ENCODE measurements around the gene U2SURP.

The U2SURP gene

DNA sequence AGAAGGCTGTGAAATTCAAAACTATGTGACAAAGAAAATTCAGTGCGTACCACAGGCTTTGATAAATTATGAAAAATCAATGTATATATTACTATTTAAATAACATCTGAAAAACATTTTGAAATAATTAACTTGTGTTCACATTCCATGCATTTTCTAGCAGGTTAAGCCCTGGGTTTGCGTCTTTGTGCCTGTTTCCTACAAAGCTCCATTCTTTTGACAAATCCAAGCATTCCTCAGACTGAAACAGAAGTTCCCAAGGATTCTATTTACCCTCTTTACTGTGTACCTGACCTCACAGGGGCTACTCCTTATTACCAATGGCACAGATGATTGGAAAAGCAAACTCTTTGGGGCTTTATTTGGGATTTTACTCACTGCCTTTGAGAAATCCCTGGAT is 39.8 kb upstream of the U2SURP start:
- no peak overlapping the region for H3K27ac ChIP-seq
- H3K4me3 ChIP-seq: no peak overlapping the region
- DNase-seq (ENCODE audit: low spot score): no peak

DNA sequence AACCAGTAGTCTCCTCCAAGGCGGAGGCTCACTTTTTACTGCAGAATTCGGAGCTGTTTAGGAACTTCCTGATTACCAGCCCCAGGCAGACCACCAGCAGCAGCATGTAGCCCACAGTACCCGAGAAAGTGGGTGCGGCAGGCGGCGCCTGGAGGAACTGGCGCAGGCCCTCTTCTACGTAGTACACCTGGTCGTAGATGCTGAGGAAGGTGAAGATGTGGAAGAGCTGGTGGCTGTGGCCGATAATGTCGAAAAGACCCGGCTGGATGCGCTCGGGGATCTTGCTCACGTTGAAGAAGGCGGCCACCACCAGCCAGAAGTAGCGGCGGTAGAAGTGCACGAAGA is 39.2 kb upstream of the U2SURP start:
- H3K4me3 ChIP-seq: no peak overlapping the region
- TF ChIP-seq, protein P1, sequence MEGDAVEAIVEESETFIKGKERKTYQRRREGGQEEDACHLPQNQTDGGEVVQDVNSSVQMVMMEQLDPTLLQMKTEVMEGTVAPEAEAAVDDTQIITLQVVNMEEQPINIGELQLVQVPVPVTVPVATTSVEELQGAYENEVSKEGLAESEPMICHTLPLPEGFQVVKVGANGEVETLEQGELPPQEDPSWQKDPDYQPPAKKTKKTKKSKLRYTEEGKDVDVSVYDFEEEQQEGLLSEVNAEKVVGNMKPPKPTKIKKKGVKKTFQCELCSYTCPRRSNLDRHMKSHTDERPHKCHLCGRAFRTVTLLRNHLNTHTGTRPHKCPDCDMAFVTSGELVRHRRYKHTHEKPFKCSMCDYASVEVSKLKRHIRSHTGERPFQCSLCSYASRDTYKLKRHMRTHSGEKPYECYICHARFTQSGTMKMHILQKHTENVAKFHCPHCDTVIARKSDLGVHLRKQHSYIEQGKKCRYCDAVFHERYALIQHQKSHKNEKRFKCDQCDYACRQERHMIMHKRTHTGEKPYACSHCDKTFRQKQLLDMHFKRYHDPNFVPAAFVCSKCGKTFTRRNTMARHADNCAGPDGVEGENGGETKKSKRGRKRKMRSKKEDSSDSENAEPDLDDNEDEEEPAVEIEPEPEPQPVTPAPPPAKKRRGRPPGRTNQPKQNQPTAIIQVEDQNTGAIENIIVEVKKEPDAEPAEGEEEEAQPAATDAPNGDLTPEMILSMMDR (IDR thresholded peaks at IDR 0.05): no peak
- DNase-seq (ENCODE audit: low spot score): no peak
- no peak overlapping the region for H3K27ac ChIP-seq

More for the DNA sequence above, 39.8 kb upstream of the U2SURP start:
- TF ChIP-seq, protein P1 (IDR thresholded peaks at IDR 0.05): no peak

DNA sequence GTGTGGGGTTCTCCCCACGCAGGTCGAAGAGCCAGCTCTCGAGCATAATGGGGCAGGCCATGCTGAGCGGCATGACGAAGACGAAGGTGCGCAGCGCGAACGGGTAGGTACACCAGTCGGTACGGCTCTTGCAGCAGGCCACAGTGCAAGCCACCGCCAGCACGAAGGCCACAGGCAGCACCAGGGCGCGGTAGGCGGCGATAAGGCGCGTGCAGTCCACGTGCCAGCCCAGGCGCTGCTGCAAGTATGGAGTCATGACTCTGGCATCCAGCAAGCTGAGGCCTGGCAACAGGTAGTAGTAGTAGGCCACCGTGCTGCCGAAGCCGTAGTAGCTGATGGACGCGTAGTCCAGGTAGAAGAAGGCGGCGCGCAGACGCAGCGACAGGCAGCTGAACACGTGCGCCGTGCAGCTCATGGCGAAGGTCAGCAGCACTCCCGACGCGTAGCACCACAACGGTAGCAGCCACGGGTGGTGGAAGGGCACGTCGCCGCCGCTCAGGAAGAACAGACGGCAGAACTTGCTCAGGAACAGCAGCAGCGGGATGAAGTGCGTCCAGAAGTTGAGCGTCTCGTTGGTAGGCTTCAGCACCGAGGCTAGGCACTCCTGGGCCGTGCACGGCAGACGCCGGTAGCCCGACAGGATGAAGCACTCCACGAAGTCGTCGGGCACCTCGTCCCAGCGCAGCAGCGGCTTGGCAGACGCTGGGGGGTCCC is 38.7 kb upstream of the U2SURP start:
- no peak overlapping the region for H3K27ac ChIP-seq
- TF ChIP-seq, protein P1 (IDR thresholded peaks at IDR 0.05): no peak
- DNase-seq (ENCODE audit: low spot score): no peak
- H3K4me3 ChIP-seq: peak overlapping the region; percentile 80

DNA sequence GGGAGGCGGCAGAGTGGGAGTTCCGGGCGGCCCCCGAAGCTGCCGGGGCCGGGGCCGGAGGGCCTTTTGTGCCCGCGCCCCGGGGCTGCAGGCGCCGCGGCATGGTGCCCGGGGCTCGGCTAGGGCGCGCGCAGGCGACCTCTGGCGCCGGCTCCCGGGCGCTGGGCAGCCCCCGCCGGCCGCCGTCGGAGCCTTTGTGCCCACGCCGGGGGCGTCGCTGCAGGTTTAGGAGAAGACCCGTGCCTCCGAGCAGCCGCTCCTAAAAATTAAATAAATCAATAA is 38.2 kb upstream of the U2SURP start:
- H3K4me3 ChIP-seq: peak overlapping the region; percentile 80
- no peak overlapping the region for H3K27ac ChIP-seq
- DNase-seq (ENCODE audit: low spot score): no peak
- TF ChIP-seq, protein P1 (IDR thresholded peaks at IDR 0.05): no peak

DNA sequence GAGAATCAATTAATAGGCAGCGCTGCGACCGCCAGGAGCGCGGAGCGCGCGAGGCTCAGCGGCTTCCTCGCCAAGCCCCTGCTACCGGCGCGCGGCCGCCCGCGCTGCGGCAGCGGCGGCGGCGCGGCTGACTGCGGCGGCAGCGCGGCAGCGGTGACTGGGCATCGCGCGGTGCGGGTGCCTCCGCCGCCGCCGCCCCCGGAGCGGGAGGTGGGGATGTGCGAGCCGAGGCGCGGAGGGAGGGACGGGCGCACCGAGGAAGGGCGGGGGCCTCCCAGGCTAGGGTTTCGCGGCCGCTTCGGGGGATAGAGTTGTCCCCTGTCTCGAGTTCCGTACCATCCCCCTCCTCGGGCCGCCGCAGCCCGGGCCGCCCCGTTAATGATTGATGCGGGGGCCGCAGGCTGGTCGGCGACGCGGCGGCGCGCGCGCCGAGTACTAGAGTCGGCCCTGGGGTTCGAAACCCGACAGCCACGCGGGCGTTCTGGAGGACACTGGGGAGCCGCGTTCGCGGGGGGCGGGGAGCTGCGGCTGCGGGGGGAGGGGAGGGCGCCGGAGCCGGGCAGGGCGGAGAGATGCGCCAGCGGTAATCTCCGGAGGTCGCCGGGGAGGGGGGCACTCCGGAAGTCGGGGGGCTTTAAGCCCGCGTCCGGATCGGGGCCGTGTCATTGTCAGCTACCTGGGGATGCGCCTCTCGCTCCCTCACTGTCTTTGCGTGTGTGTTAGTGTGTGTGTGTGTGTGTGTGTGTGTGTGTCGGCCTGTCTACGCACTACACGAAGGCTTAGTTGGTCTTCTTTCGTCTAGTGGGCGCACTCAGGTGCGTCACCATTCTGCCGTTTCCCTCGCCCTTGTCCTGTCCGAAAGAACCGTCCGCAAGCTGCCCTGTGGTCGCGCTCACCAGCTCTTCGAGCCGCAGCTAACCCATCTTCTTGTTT is 37.6 kb upstream of the U2SURP start, which contains the start of gene PAQR9:
PAQR9 (minus strand) TSS at position 159 of the 933 bp plus-strand sequence. CDS start 338 bp downstream, outside the sequence.
- no peak within 1 kb of the TSS for H3K27ac ChIP-seq
- peak within 1 kb of the TSS; percentile 80 for H3K4me3 ChIP-seq
- TF ChIP-seq, protein P1 (IDR thresholded peaks at IDR 0.05): no peak
- no peak for DNase-seq (ENCODE audit: low spot score)

DNA sequence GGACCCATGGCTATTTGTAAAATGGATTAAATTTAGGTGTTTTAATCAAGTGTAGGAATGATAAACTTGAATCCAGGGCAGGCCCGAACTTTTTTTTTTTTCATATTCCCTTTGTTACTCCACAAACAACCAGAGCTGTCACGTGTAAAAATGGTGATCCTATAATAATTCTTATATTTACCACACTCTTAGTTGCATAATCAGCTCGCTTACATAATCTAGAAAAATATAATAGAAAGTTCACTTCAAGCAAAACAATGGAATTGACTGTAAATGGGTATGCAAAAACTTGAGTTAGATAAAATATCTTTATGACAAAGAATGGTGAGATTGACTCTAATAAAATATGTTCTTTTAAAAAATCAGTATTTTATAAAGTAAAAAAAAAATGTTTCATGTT is 35.8 kb upstream of the U2SURP start:
- TF ChIP-seq, protein P1 (IDR thresholded peaks at IDR 0.05): no peak
- Histone ChIP-seq H3K27ac (no peak overlapping the region), H3K4me3 (no peak overlapping the region)
- no peak for DNase-seq (ENCODE audit: low spot score)

Measured in coronary artery (tissue), 2 donors.